Adipose tissue (tissue), 3 donors: ENCODE measurements around the gene ADRA2B. TPM values are rescaled to one million over a fixed set of nuclear protein-coding genes. Genes with fewer than 3 reads are reported as not detected.
"Not testable (repeated sequence)": the region's sequence is repeated elsewhere in the genome, so short reads cannot be mapped to it uniquely, and the experiment has no call there.

Experiments used
- H3K27ac ChIP-seq: one replicate; pipeline ENCODE4 v1.5.1; 2013; ENCODE audit warnings: low read depth, low read length
- WGBS, 3 donors: extraction: QIAGEN DNeasy Blood & Tissue Kit; methylation state at CpG; one replicate each; pipeline ENCODE4 v1.1.7; 2013; 5-methylcytosine and 5-hydroxymethylcytosine counted together
- polyA plus RNA-seq, 3 donors: library from polyadenylated mRNA; stranded (reverse); fragments of 200-250 nt; gene quantifications; one replicate each; pipeline ENCODE4 v1.2.3, GENCODE V29; 2013
- donor health status: healthy with polysubstance abuse.
- donor health status: Bipolar disorder and iron deficiency.
- donor health status: healthy.

The ADRA2B gene
- polyA plus RNA-seq, 3 donors = 0.35 to 2.6 (median 0.98) TPM

- 60 to 70% (median 68%) methylated on average over 11 of the region's 11 CpGs for WGBS, 3 donors
Observed at GRCh38 chr2:96098900-96099590, 17.3 kb downstream of the ADRA2B start.

DNA sequence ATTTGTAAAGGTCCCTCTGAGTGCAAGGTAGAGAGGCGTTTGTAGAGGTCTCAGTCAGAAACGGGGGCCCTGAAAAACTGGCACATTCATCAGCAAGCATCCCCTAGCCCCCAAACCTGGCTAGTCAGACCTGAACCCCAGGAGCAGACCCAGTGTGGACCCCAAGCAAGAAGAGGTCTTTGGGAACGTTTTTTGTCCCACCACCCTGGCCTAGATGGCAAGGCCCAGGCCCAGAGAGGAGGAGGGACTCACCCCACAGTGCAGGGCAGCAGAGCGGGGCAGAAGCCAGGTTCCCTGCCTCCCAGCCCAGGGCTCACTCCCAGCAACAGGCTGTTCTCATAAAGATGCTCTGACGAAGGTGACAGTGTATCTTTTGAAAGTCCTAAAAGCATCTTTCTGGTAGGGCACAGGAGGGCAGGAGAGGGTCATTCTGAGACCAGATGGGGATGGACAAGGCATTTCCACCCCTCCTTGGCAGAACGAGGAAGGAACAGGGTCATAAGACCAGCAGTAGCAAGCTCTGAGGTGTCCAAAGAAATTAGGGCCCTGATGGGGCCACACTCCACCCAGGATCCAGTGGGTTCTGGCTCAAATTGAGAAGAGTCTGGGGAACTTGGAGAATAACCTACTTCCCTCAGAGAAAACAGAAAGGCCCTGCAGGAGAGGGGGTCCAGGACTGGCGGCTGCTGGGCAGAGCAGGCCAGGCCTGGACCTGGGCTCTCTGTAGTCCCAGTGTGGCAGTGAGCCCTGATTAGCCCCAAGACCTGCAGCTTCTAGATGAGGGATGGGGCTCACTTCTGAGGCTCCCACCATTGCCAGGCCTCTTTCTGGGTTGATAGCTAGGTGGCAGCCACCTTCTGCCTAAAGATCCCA, 18.2 kb downstream of the ADRA2B start:
- 75 to 86% (median 82%) methylated on average over 7 of the region's 7 CpGs for WGBS, 3 donors
- no peak overlapping the region for H3K27ac ChIP-seq

More at GRCh38 chr2:96098900-96099590, 17.3 kb downstream of the ADRA2B start:
- no peak overlapping the region for H3K27ac ChIP-seq

GRCh38 chr2:96097441-96097840, 18.9 kb downstream of the ADRA2B start:
- 84 to 93% (median 92%) methylated on average over 5 of the region's 5 CpGs for WGBS, 3 donors
- H3K27ac ChIP-seq = no peak overlapping the region

DNA sequence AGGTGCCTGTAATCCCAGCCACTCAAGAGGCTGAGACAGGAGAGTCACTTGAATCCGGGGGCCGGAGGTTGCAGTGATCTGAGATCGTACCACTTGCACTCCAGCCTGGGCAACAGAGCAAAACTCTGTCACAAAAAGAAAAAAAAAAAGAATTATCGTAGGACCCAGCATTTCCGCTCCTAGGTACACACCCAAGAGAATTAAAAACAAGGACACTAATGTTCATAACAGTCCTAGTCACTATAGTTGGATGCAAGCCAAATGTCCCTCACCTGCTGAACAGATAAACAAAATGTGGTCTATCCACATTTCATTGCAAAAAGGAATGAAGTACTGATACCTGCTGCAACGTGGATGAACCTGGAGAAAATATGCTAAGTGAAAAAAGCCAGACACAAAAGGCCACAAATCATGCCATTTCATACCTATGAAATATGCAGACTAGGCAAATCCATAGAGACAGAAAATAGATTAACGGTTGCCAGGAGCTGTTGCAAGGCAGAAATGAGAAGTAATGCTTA, 21.2 kb downstream of the ADRA2B start:
- WGBS, 3 donors = 69 to 75% (median 72%) methylated on average over 7 of the region's 7 CpGs
- no peak overlapping the region for H3K27ac ChIP-seq

DNA sequence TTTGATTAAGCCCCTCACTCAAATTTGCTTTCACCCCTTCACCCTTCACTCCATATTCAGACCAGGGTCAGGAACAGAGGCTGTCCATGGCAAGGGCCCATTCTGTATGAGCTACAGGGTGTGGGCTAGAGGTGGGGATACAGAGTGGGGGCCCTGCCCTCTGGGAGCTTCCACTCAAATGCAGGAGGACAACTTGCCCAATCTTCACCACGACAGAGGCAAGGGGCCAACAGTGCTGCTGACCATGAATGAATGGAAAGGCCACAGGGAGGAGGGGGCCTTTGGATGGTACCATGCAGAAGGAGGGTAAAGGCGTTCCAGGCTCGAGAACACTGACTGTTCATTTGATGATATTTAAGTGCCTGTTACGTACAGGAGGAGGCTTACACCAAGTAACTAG, 22.8 kb downstream of the ADRA2B start:
- no peak overlapping the region for H3K27ac ChIP-seq
- WGBS, 3 donors = 88 to 98% (median 94%) methylated on average over 4 of the region's 4 CpGs

DNA sequence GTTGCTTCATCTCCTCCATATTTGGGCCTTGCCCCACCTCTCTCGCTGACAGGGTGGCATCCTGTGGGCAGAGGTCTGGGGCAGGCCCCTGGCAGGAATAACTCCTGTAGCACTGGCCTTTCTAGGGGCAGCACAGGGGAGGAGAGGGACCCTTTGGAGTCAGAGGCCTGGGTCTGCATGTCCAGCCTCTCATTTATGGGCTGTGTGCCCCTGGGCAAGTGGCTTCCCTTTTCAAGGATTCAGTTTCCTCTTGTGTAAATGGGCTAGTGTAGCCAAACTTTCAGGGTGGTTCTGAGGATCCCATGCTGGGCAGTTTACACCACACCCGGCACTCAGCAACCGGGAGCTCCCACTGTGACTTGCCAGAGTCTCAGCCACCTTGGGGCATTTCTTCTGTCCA, 23.4 kb downstream of the ADRA2B start:
- no peak overlapping the region for H3K27ac ChIP-seq
- 66 to 93% (median 69%) methylated on average over 3 of the region's 3 CpGs for WGBS, 3 donors

- WGBS, 3 donors = 88 to 100% (median 93%) methylated on average over 4 of the region's 4 CpGs
- H3K27ac ChIP-seq = no peak overlapping the region
Observed at GRCh38 chr2:96092573-96092877, 23.8 kb downstream of the ADRA2B start.

GRCh38 chr2:96091711-96092572, 24.4 kb downstream of the ADRA2B start:
- 58 to 79% (median 77%) methylated on average over 17 to 18 of the region's 18 CpGs for WGBS, 3 donors
- H3K27ac ChIP-seq = no peak overlapping the region

DNA sequence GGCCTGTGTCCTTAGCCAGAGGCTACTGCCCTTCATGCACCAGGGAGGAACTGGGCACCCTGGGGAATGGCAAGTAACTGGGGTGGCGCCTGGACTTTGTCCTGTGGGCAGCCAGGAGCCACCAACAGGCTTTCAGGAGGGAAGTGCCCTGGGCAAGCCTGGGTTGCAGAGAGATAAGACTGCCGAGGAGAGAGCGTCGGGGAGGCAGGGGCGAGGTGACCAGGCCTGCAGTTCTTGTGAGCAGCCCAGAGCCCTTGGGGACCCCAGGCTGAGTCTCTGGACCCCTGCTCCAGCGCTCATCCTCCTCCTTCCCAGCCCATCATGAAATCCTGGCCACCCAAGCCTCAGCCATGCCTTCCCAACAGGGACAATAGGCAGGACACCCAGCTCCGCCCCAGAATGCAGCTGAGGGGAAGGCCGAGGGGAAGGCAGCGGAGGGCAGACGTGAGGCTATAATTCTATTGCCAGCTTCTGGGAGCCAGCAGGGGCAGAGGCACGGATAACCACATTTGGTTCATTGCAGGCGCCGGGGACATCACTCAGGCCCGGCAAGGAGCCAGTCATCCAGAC, 25.1 kb downstream of the ADRA2B start:
- WGBS, 3 donors = 74 to 92% (median 91%) methylated on average over 14 of the region's 14 CpGs
- H3K27ac ChIP-seq = no peak overlapping the region

DNA sequence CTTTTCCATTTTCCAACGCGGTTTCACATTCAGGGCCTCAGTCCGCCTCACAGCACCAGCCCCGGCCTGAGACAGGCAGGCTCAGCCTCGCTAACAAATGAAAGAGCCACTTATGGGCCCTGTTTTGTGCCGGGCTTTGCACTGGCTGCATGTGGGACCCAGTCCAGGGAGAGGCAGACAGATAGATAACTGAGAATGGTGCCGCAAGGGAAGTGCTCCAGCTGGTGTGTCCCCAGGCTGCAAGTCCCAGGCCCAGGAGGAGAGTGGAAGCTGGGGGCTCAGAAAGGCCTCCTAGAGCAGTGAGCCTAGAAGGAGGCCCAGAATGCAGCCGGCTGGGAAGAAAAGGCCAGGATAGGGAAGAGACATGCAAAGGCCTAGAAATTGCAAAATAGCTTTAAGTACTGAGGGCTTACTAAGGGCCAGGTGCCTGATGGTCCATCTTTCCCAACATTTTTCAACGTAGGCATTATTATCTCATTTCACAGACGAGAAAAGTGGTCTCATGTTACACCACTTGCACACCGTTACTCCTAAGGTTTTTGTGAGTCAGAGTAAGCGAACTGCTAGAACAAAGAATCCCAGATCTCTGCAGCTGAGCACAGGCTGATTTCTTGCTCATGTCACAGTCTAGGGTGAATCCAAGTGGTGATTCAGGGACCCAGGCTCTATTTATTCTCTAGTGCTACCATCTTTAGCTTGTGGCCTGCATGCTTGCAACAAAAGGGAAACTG, 26.0 kb downstream of the ADRA2B start:
- WGBS, 3 donors = 74 to 87% (median 86%) methylated on average over 12 of the region's 12 CpGs
- no peak overlapping the region for H3K27ac ChIP-seq

DNA sequence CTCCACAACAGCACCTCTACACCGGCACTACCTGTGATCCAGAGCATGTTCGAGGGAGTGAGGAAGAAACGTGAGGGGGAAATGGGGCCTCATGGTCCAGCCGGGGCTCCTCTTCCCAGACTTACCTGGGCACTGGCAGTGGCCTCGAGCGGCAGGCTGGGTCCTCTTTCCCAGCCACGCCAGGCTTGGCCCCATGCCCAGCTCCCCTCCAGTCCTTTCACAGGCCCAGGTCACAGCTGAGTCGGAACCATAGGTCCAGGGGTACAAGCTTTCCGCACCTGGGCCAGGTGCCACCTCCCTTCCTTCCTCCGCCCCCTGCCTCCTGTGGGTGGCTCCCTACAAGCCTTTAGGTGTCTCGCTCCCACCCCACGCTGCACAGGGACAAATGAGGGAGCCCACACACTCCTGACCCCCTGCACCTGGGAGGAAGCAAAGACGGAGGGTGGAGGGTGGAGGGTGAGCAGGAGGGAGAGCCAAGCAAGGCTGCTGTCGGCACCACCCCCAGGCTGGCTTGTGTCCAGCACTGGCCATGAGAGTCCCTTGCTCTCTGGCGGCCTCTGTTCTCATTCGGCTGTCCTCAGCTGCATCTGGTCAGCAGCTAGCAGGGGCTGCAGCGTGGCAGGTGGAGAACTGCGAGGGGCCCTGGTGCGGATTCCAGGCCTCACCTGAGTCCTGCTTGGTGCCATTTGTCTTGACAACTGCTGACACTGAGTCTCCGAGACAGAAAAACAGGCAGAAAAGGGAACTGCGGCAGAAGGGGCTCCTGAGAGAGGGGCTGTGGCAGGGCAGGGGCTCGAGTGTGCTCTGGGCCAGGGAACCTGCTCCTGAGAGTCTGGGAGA, 26.8 kb downstream of the ADRA2B start:
- 58 to 72% (median 71%) methylated on average over 19 to 22 of the region's 22 CpGs for WGBS, 3 donors
- H3K27ac ChIP-seq = no peak overlapping the region

- 84 to 85% (median 85%) methylated on average over 19 of the region's 19 CpGs for WGBS, 3 donors
- no peak overlapping the region for H3K27ac ChIP-seq
Observed at GRCh38 chr2:96088340-96089335, 27.7 kb downstream of the ADRA2B start.

DNA sequence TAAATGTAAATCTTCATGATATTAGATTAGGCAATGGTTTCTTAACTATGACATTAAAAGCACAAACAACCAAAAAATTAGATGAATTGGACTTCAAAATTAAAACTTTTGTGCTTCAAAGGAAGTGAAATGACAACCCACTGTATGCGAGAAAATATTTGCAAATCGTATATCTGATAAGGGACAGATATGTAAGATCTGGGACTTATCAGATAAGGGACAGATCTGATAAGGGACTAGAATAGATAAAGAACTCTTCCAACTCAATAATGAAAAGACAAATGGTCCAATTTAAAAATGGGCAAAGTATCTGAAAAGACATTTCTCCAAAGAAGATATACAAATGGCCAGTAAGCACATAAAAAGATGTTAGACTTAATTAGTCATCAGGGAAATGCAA, 29.2 kb downstream of the ADRA2B start:
- H3K27ac ChIP-seq = no peak overlapping the region
- 65 to 80% (median 65%) methylated on average over 2 of the region's 2 CpGs for WGBS, 3 donors

GRCh38 chr2:96085541-96086355, 30.6 kb downstream of the ADRA2B start:
- H3K27ac ChIP-seq = no peak overlapping the region
- WGBS, 3 donors = 95 to 98% (median 98%) methylated on average over 12 of the region's 12 CpGs

DNA sequence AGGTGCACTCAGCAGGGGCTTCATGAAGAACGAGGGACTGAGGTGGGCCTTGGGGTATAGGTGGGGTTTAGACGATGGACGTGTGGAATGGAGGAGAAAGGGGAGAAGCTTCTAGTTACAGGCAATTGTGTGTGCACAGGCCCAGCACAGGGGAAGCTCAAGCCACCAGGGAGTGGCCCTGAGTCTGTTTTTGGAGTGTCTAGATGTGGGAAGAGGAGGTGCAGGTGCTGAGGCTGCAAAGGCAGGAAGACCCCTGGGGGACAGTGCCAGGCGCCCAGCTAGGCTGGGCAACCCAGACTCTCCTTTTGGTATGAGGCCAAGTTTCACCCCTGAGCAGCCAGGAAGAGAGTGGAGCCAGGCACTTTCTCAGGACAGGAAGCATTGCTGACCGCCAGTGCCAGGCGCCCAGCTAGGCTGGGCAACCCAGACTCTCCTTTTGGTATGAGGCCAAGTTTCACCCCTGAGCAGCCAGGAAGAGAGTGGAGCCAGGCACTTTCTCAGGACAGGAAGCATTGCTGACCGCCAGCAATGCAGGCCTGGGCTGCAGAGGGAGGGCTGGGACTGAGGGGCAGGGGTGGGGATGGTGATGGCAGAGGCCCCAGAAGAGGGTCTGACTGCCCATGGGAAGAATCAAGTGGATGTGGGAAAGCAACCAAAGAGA, 31.4 kb downstream of the ADRA2B start:
- 71 to 77% (median 75%) methylated on average over 5 to 7 of the region's 7 CpGs for WGBS, 3 donors
- H3K27ac ChIP-seq = not testable (repeated sequence)
